Endothelial cell of umbilical vein (primary cell): ENCODE data around the gene RNU6-9.

ENCODE experiments used
- EZH2 ChIP-seq: IDR thresholded peaks from 2 replicates; pipeline ENCODE4 v1.6.1; 2012; ENCODE audit warnings: borderline replicate concordance, low read depth, mild to moderate bottlenecking, moderate library complexity, low read length, inconsistent platforms; ENCODE audit not compliant: severe bottlenecking
- FOS ChIP-seq: IDR thresholded peaks from 2 replicates; pipeline ENCODE4 v1.6.1; 2011; ENCODE audit warnings: mild to moderate bottlenecking, low read length, moderate library complexity, borderline replicate concordance; ENCODE audit not compliant: insufficient read depth
- JUN ChIP-seq: IDR thresholded peaks from 2 replicates; pipeline ENCODE4 v1.6.1; 2011; ENCODE audit warnings: borderline replicate concordance, low read depth; ENCODE audit not compliant: insufficient read length, insufficient read depth
- MYC ChIP-seq: IDR thresholded peaks from one replicate; pipeline ENCODE4 v1.6.1; 2011; ENCODE audit warnings: mild to moderate bottlenecking, low read depth, low read length
- POLR2A ChIP-seq: IDR thresholded peaks from 2 replicates; pipeline ENCODE4 v1.6.1; 2012; ENCODE audit warnings: low read depth, mild to moderate bottlenecking, control low read depth, low read length
- TF ChIP-seq, protein P1 (sequence below), 2 donors: IDR thresholded peaks; 1 replicate in 1 of 2; 2 replicates in 1 of 2; pipeline ENCODE4 v1.5.1; 2011; ENCODE audit warnings: low read length in 2 of 2, mild to moderate bottlenecking in 2 of 2, moderate library complexity in 2 of 2, control low read depth in 1 of 2, inconsistent platforms in 1 of 2, low read depth in 1 of 2; ENCODE audit not compliant: insufficient read depth in 1 of 2; ENCODE audit errors: extremely low read depth in 1 of 2

DNA sequence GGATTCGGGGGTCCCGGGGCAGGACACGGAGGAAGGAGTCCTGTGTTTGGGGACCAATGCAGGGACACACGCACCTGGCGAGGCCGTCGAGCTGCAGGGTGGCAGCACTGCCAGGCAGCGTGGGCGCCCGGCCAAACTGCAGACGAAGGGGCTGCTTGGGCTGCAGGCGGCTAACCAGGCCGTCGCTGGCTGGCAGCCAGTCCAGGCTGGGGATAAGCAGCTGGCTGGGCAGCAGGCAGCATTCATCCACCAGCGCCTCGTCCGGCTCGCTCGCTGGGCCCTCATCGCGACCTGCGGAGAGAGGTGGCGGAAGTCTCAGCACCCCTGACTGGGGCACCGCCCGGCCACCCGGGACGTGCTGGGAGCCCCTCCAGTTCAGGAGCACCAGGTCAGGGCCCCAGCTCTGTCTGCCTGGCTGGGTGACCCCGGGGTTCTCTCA is 22.3 kb upstream of the RNU6-9 start:
- TF ChIP-seq POLR2A (no peak), MYC (no peak), FOS (no peak), EZH2 (no peak), JUN (no peak)
- TF ChIP-seq, protein P1, sequence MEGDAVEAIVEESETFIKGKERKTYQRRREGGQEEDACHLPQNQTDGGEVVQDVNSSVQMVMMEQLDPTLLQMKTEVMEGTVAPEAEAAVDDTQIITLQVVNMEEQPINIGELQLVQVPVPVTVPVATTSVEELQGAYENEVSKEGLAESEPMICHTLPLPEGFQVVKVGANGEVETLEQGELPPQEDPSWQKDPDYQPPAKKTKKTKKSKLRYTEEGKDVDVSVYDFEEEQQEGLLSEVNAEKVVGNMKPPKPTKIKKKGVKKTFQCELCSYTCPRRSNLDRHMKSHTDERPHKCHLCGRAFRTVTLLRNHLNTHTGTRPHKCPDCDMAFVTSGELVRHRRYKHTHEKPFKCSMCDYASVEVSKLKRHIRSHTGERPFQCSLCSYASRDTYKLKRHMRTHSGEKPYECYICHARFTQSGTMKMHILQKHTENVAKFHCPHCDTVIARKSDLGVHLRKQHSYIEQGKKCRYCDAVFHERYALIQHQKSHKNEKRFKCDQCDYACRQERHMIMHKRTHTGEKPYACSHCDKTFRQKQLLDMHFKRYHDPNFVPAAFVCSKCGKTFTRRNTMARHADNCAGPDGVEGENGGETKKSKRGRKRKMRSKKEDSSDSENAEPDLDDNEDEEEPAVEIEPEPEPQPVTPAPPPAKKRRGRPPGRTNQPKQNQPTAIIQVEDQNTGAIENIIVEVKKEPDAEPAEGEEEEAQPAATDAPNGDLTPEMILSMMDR (IDR thresholded peaks at IDR 0.05; ENCODE audit: extremely low read depth in 1 of 2, insufficient read depth in 1 of 2, low read depth in 1 of 2, low read length in 2 of 2): no peak
